ENCODE measurements around the gene SMPD3. TPM values are rescaled to one million over a fixed set of nuclear protein-coding genes. Genes with fewer than 3 reads are reported as not detected.

SMPD3 gene
- total and polyA plus RNA-seq, 8 donors = 0.83 to 5.5 (median 2.2) TPM

- 87 to 93% methylated on average over 5 of the region's 5 CpGs for WGBS, 2 donors
- intact Hi-C loops (cut with DNase I) = no loop called here
- Histone ChIP-seq H3K36me3 (no peaks in the 10 kb centered on the region), H3K9me3 (no peaks in the 10 kb centered on the region), H3K27me3 (no peaks in the 10 kb centered on the region), H3K27ac (no peak overlapping the region), H3K4me3 (no peak overlapping the region), H3K4me1 (peaks cover 22 to 25% (median 23%) of the 10 kb centered on the region in 3 donors)
- DNase-seq (no peak), ATAC-seq (no peak), FAIRE-seq (no peak)
- no peak for TF ChIP-seq CTCF (IDR thresholded peaks at IDR 0.05)
These were observed 27.2 kb downstream of the SMPD3 start for GRCh38 chr16:68421076-68421475.

GRCh38 chr16:68420366-68420942 lies 27.9 kb downstream of the SMPD3 start:
- no peak overlapping the region for H3K4me3 ChIP-seq
- peaks cover 29 to 31% (median 29%) of the 10 kb centered on the region in 3 donors for H3K4me1 ChIP-seq
- ATAC-seq (no peak), FAIRE-seq (no peak), DNase-seq (no peak)
- intact Hi-C loops (cut with DNase I) = no loop called here
- WGBS, 2 donors = 80 to 84% methylated on average over 4 of the region's 4 CpGs
- no peaks in the 10 kb centered on the region for H3K27me3 ChIP-seq
- H3K27ac ChIP-seq = no peak overlapping the region
- H3K9me3 ChIP-seq = no peaks in the 10 kb centered on the region
- H3K36me3 ChIP-seq = no peaks in the 10 kb centered on the region
- TF ChIP-seq CTCF (IDR thresholded peaks at IDR 0.05) = no peak

- H3K4me3 ChIP-seq = no peak overlapping the region
- peak; percentile 32 to 67 (median 56) for ATAC-seq
- no peak for FAIRE-seq
These were observed 30.5 kb downstream of the SMPD3 start for GRCh38 chr16:68417711-68418301.

GRCh38 chr16:68416057-68417046 lies 32.0 kb downstream of the SMPD3 start:
- WGBS, 2 donors = 12 to 15% methylated on average over 15 of the region's 15 CpGs
- peak in 5 of 6 donors; percentile 59 to 82 (median 75) for DNase-seq

More at GRCh38 chr16:68417711-68418301, 30.5 kb downstream of the SMPD3 start:
- TF ChIP-seq CTCF (IDR thresholded peaks at IDR 0.05) = no peak
- no peaks in the 10 kb centered on the region for H3K27me3 ChIP-seq
- DNase-seq = peak; percentile 70 to 80 (median 77)
- intact Hi-C loops (cut with DNase I) = no loop called here
- WGBS, 2 donors = 10 to 12% methylated on average over 11 of the region's 11 CpGs
- no peaks in the 10 kb centered on the region for H3K36me3 ChIP-seq
- peaks cover 30 to 42% (median 39%) of the 10 kb centered on the region in 3 donors for H3K4me1 ChIP-seq
- H3K9me3 ChIP-seq = no peaks in the 10 kb centered on the region
- peak overlapping the region; percentile 79 to 98 (median 90) for H3K27ac ChIP-seq

More at GRCh38 chr16:68416057-68417046, 32.0 kb downstream of the SMPD3 start:
- Histone ChIP-seq H3K9me3 (no peaks in the 10 kb centered on the region), H3K4me3 (peak overlapping the region in 1 of 4 donors; percentile 6), H3K27me3 (no peaks in the 10 kb centered on the region), H3K36me3 (no peaks in the 10 kb centered on the region), H3K27ac (peak overlapping the region; percentile 79 to 98 (median 90)), H3K4me1 (peaks cover 30 to 42% (median 39%) of the 10 kb centered on the region in 3 donors)
- intact Hi-C loops (cut with DNase I) = no loop called here
- ATAC-seq (peak; percentile 89 to 96 (median 92)), FAIRE-seq (peak; percentile 32)
- TF ChIP-seq CTCF (IDR thresholded peaks at IDR 0.05) = no peak
